Neural cell (in vitro differentiated cells): ENCODE measurements around the gene QKI.

Experiments
- CTCF ChIP-seq: fragments of 450-650 bp; IDR thresholded peaks from 2 replicates; pipeline ENCODE4 v1.5.1; 2014; ENCODE audit warnings: antibody characterized with exemption, mild to moderate bottlenecking, moderate library complexity; ENCODE audit not compliant: poor library complexity, severe bottlenecking
- EP300 ChIP-seq: fragments of 450-650 bp; conservative IDR thresholded peaks from 2 replicates; pipeline ENCODE4 v1.6.1; 2014; ENCODE audit warnings: antibody characterized with exemption, mild to moderate bottlenecking, moderate library complexity; ENCODE audit not compliant: poor library complexity, severe bottlenecking
- EZH2 ChIP-seq: fragments of 200-600, 300-800 bp; shearing (Covaris generic), sonication (generic); IDR thresholded peaks from 2 replicates; pipeline ENCODE4 v1.6.1; 2014; ENCODE audit warnings: antibody characterized with exemption, low read length, borderline replicate concordance, mild to moderate bottlenecking; ENCODE audit not compliant: insufficient read depth, poor library complexity, severe bottlenecking
- POLR2AphosphoS5 ChIP-seq: IDR thresholded peaks from 2 replicates; pipeline ENCODE4 v1.6.1; 2012
- TAF1 ChIP-seq: IDR thresholded peaks from 2 replicates; pipeline ENCODE4 v1.6.1; 2012; ENCODE audit warnings: low read depth

GRCh38 chr6:163408352-163408991 lies 6.0 kb upstream of the QKI start:
- TF ChIP-seq CTCF: no peak
- no peak for TF ChIP-seq POLR2AphosphoS5
- TF ChIP-seq TAF1: no peak
- TF ChIP-seq EZH2: no peak
- TF ChIP-seq EP300: no peak
